HEK293 (cell line): ENCODE data around the gene DDX46.

Source experiments
- CTCF ChIA-PET: fragments of 350-600 bp; formaldehyde crosslinking; extraction: SDS; loops from one replicate; lab custom pipeline; 2021; ENCODE audit warnings: antibody characterized with exemption; lab: Yijun Ruan, JAX
- POLR2A ChIA-PET: fragments of 300-600 bp; formaldehyde crosslinking; extraction: SDS; loops from one replicate; lab custom pipeline; 2020; ENCODE audit warnings: antibody characterized with exemption, inconsistent platforms; lab: Yijun Ruan, JAX
- H3K27ac ChIP-seq: fragments of 200-500 bp; sonication (Bioruptor generic); 2 replicates; pipeline ENCODE4 v1.5.1; 2014; ENCODE audit warnings: low read depth, low read length, control low read depth, inconsistent platforms; ENCODE audit errors: extremely low read depth
- H3K36me3 ChIP-seq, 2 experiments: fragments of 200-500 bp in 1 of 2; sonication (Bioruptor generic) in 1 of 2; 1 replicate in 1 of 2; 2 replicates in 1 of 2; pipeline ENCODE4 v1.5.1; 2014 to 2017; ENCODE audit warnings: inconsistent platforms in 2 of 2, low read length in 2 of 2; ENCODE audit not compliant: control insufficient read depth in 2 of 2, insufficient read depth in 1 of 2
- H3K4me1 ChIP-seq: fragments of 200-500 bp; sonication (Bioruptor generic); 2 replicates; pipeline ENCODE4 v1.5.1; 2014; ENCODE audit warnings: mild to moderate bottlenecking, low read length, inconsistent platforms; ENCODE audit not compliant: control insufficient read depth, insufficient read depth
- H3K4me3 ChIP-seq: 2 replicates; pipeline ENCODE4 v1.5.1; 2011; ENCODE audit warnings: low read depth, mild to moderate bottlenecking, control low read depth, low read length, moderate library complexity
- H3K9me3 ChIP-seq: fragments of 200-500 bp; sonication (Bioruptor generic); 2 replicates; pipeline ENCODE4 v1.5.1; 2014; ENCODE audit warnings: low read depth, low read length, inconsistent platforms; ENCODE audit not compliant: control insufficient read depth, insufficient read depth
- BCL11B ChIP-seq: fragments of 450-650 bp; formaldehyde crosslinking; IDR thresholded peaks from 2 replicates; pipeline ENCODE4 v1.5.1; 2016; ENCODE audit warnings: low read depth, missing biosample characterization, missing genetic modification characterization
- EGR2 ChIP-seq: fragments of 450-650 bp; formaldehyde crosslinking; IDR thresholded peaks from 2 replicates; pipeline ENCODE4 v1.5.1; 2016; ENCODE audit warnings: low read depth, missing biosample characterization, missing genetic modification characterization
- GLI2 ChIP-seq: fragments of 450-650 bp; formaldehyde crosslinking; IDR thresholded peaks from 2 replicates; pipeline ENCODE4; 2017; ENCODE audit warnings: missing biosample characterization, missing genetic modification characterization, low read depth, borderline replicate concordance
- HIC1 ChIP-seq: fragments of 450-650 bp; formaldehyde crosslinking; IDR thresholded peaks from 2 replicates; pipeline ENCODE4 v1.5.1; 2016; ENCODE audit warnings: missing biosample characterization, missing genetic modification characterization
- IKZF3 ChIP-seq: fragments of 450-650 bp; IDR thresholded peaks from 2 replicates; pipeline ENCODE4 v1.5.0; 2018; ENCODE audit warnings: missing biosample characterization, mild to moderate bottlenecking, missing genetic modification characterization, moderate library complexity
- KLF1 ChIP-seq: fragments of 450-650 bp; formaldehyde crosslinking; IDR thresholded peaks from 2 replicates; pipeline ENCODE4 v1.5.1; 2016; ENCODE audit warnings: missing biosample characterization, missing genetic modification characterization
- REPIN1 ChIP-seq: fragments of 450-650 bp; formaldehyde crosslinking; IDR thresholded peaks from 2 replicates; pipeline ENCODE4 v1.5.1; 2017; ENCODE audit warnings: missing biosample characterization, missing genetic modification characterization, low read depth
- YY1 ChIP-seq: fragments of 450-650 bp; formaldehyde crosslinking; IDR thresholded peaks from 2 replicates; pipeline ENCODE4 v1.5.1; 2018; ENCODE audit warnings: missing biosample characterization, missing genetic modification characterization
- ZBTB21 ChIP-seq: fragments of 450-650 bp; formaldehyde crosslinking; IDR thresholded peaks from 2 replicates; pipeline ENCODE4 v1.5.1; 2017; ENCODE audit warnings: missing biosample characterization, missing genetic modification characterization
- ZFP69B ChIP-seq: fragments of 450-650 bp; formaldehyde crosslinking; IDR thresholded peaks from 2 replicates; pipeline ENCODE4 v1.5.1; 2016; ENCODE audit warnings: missing biosample characterization, missing genetic modification characterization
- ZNF16 ChIP-seq: fragments of 450-650 bp; formaldehyde crosslinking; IDR thresholded peaks from 2 replicates; pipeline ENCODE4 v1.5.1; 2016; ENCODE audit warnings: low read depth, missing biosample characterization, missing genetic modification characterization
- ZNF302 ChIP-seq: fragments of 450-650 bp; formaldehyde crosslinking; IDR thresholded peaks from 2 replicates; pipeline ENCODE4 v1.5.1; 2016; ENCODE audit warnings: missing biosample characterization, missing genetic modification characterization, low read depth
- ZNF391 ChIP-seq: fragments of 450-650 bp; formaldehyde crosslinking; IDR thresholded peaks from 2 replicates; pipeline ENCODE4 v1.5.1; 2016; ENCODE audit warnings: low read depth, missing biosample characterization, missing genetic modification characterization, borderline replicate concordance
- ZNF404 ChIP-seq: fragments of 450-650 bp; formaldehyde crosslinking; IDR thresholded peaks from 2 replicates; pipeline ENCODE4 v1.5.1; 2017; ENCODE audit warnings: missing biosample characterization, missing genetic modification characterization
- ZNF423 ChIP-seq: fragments of 450-650 bp; formaldehyde crosslinking; IDR thresholded peaks from 2 replicates; pipeline ENCODE4 v1.5.1; 2016; ENCODE audit warnings: missing biosample characterization, missing genetic modification characterization
- ZNF48 ChIP-seq: fragments of 450-650 bp; formaldehyde crosslinking; IDR thresholded peaks from 2 replicates; pipeline ENCODE4 v1.5.1; 2016; ENCODE audit warnings: missing biosample characterization, missing genetic modification characterization
- ZNF521 ChIP-seq: fragments of 450-650 bp; formaldehyde crosslinking; IDR thresholded peaks from 2 replicates; pipeline ENCODE4 v1.5.1; 2017; ENCODE audit warnings: missing biosample characterization, mild to moderate bottlenecking, missing genetic modification characterization
- ZNF530 ChIP-seq: fragments of 450-650 bp; formaldehyde crosslinking; IDR thresholded peaks from 2 replicates; pipeline ENCODE4 v1.5.1; 2016; ENCODE audit warnings: low read depth, missing biosample characterization, missing genetic modification characterization
- ZNF555 ChIP-seq: fragments of 450-650 bp; formaldehyde crosslinking; conservative IDR thresholded peaks from 2 replicates; pipeline ENCODE4 v1.5.1; 2017; ENCODE audit warnings: missing biosample characterization, mild to moderate bottlenecking, missing genetic modification characterization, inconsistent platforms
- ZNF585B ChIP-seq: fragments of 450-650 bp; formaldehyde crosslinking; IDR thresholded peaks from 2 replicates; pipeline ENCODE4 v1.5.1; 2016; ENCODE audit warnings: missing biosample characterization, missing genetic modification characterization
- ZNF621 ChIP-seq: fragments of 450-650 bp; formaldehyde crosslinking; IDR thresholded peaks from 2 replicates; pipeline ENCODE4 v1.5.1; 2017; ENCODE audit warnings: missing biosample characterization, missing genetic modification characterization
- ZNF624 ChIP-seq: fragments of 450-650 bp; formaldehyde crosslinking; IDR thresholded peaks from 2 replicates; pipeline ENCODE4 v1.5.1; 2017; ENCODE audit warnings: missing biosample characterization, missing genetic modification characterization
- ZNF629 ChIP-seq: fragments of 450-650 bp; formaldehyde crosslinking; IDR thresholded peaks from 2 replicates; pipeline ENCODE4 v1.5.1; 2017; ENCODE audit warnings: missing biosample characterization, missing genetic modification characterization
- ZNF639 ChIP-seq: fragments of 450-650 bp; formaldehyde crosslinking; IDR thresholded peaks from 2 replicates; pipeline ENCODE4 v1.5.1; 2016; ENCODE audit warnings: missing biosample characterization, missing genetic modification characterization
- ZNF76 ChIP-seq: fragments of 450-650 bp; formaldehyde crosslinking; IDR thresholded peaks from 2 replicates; pipeline ENCODE4; 2016; ENCODE audit warnings: low read depth, missing biosample characterization, missing genetic modification characterization, borderline replicate concordance
- ZNF830 ChIP-seq: fragments of 450-650 bp; IDR thresholded peaks from 2 replicates; pipeline ENCODE4 v1.5.0; 2018; ENCODE audit warnings: missing biosample characterization, missing genetic modification characterization, low read depth, mild to moderate bottlenecking, moderate library complexity
- TF ChIP-seq, protein P1 (sequence below): fragments of 450-650 bp; formaldehyde crosslinking; IDR thresholded peaks from 2 replicates; pipeline ENCODE4 v1.5.1; 2016; ENCODE audit warnings: missing biosample characterization, missing genetic modification characterization
- TF ChIP-seq, protein P2 (sequence below): fragments of 450-650 bp; formaldehyde crosslinking; IDR thresholded peaks from 2 replicates; pipeline ENCODE4 v1.5.1; 2016; ENCODE audit warnings: missing biosample characterization, missing genetic modification characterization

DDX46 gene

DNA sequence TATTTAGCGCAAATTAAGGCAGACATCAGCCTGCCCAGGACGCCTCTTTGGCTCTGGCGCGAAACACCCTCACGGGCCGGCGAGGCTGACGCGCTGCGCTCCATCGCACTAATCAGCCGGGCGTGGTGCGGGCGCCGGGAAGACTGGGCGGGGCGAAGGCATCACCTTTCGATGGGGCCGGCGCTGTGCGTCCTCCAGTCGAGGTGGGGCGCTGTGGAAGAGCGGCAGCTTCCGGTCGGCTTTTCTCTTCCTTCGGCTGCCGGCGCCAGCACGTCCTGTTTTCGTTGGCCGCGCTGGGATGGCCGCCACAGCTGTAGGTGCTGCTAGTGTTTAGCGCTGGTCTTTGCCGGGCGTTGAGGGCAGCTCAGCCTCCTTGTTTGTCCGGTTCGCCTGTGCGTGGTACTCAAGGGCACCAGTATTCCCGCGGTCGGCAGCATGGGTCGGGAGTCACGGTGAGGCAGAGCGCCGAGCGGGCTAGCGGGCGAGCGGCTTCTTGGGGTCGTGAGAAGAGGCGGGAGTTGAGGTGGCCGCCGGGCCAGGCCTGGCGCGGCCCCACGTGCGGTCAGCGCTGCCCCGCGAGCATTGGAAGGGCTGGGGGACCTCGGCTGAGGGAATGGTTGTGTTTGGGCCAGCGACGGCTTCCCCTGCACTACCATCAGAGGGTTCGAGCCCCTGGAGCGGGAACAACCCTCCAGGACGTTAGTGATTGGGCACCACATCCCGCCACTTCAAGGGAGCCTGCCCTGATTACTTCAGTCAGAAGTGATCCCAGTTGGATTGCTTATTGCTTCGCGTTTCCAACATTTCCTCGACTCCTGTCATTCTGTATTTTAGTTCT, at the start of gene DDX46:
Gene DDX46 (plus strand): TSS at position 276 of the 838 bp plus-strand sequence. CDS start 160 bp downstream, at position 436.
- CTCF ChIA-PET, result interaction anchor here (0.5 to 2.5 kb wide), 9 partner anchors 15 to 181 kb away, joined by 3 to 15 read pairs (median 5); partner anchors contain the start of genes C5orf24, CAMLG and PCBD2
- TF ChIP-seq ZNF391 (tag by site-specific recombination) (peak; percentile 82), ZNF302 (no peak), ZNF404 (tag by site-specific recombination) (no peak), GLI2 (no peak), ZNF530 (tag by site-specific recombination) (no peak), ZNF48 (tag by site-specific recombination) (no peak), EGR2 (tag by site-specific recombination) (no peak), YY1 (tag by site-specific recombination) (peak; percentile 95), REPIN1 (tag by site-specific recombination) (peak; percentile 15; the same call in 1 of the 2 replicates), ZNF629 (peak; percentile 92), ZNF624 (tag by site-specific recombination) (no peak), ZNF639 (tag by site-specific recombination) (peak; percentile 94; the same call in 1 of the 2 replicates), ZNF16 (no peak), ZNF76 (peak; percentile 86), ZNF830 (tag by site-specific recombination) (no peak), ZNF621 (no peak), ZNF585B (tag by site-specific recombination) (no peak), ZFP69B (tag by site-specific recombination) (peak; percentile 79), HIC1 (no peak; the same call in 1 of the 2 replicates), KLF1 (tag by site-specific recombination) (peak; percentile 82), ZNF423 (tag by site-specific recombination) (no peak; the same call in 1 of the 2 replicates), ZBTB21 (0 out of 2 replicates have a peak, but pooled peaks have one; percentile 30), IKZF3 (tag by site-specific recombination) (0 out of 2 replicates have a peak, but pooled peaks have one; percentile 20), BCL11B (tag by site-specific recombination) (peak; percentile 13; the same call in 1 of the 2 replicates), ZNF521 (tag by site-specific recombination) (no peak), ZNF555 (tag by site-specific recombination) (no peak)
- TF ChIP-seq, protein P1, sequence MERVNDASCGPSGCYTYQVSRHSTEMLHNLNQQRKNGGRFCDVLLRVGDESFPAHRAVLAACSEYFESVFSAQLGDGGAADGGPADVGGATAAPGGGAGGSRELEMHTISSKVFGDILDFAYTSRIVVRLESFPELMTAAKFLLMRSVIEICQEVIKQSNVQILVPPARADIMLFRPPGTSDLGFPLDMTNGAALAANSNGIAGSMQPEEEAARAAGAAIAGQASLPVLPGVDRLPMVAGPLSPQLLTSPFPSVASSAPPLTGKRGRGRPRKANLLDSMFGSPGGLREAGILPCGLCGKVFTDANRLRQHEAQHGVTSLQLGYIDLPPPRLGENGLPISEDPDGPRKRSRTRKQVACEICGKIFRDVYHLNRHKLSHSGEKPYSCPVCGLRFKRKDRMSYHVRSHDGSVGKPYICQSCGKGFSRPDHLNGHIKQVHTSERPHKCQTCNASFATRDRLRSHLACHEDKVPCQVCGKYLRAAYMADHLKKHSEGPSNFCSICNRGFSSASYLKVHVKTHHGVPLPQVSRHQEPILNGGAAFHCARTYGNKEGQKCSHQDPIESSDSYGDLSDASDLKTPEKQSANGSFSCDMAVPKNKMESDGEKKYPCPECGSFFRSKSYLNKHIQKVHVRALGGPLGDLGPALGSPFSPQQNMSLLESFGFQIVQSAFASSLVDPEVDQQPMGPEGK, result peak; percentile 57; the same call in 1 of the 2 replicates
- TF ChIP-seq, protein P2, sequence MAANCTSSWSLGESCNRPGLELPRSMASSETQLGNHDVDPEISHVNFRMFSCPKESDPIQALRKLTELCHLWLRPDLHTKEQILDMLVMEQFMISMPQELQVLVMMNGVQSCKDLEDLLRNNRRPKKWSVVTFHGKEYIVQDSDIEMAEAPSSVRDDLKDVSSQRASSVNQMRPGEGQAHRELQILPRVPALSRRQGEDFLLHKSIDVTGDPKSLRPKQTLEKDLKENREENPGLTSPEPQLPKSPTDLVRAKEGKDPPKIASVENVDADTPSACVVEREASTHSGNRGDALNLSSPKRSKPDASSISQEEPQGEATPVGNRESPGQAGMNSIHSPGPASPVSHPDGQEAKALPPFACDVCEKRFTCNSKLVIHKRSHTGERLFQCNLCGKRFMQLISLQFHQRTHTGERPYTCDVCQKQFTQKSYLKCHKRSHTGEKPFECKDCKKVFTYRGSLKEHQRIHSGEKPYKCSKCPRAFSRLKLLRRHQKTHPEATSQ (tag by site-specific recombination), result no peak

More for the DNA sequence above, at the start of gene DDX46:
- POLR2A ChIA-PET, result interaction anchor here (0.6 to 4.4 kb wide), 11 partner anchors 10 to 666 kb away, joined by 3 to 25 read pairs (median 4); partner anchors contain the start of genes C5orf24 and CAMLG
- H3K4me3 ChIP-seq, result peak within 1 kb of the TSS; percentile 97
- no peaks in the 10 kb centered on the region for H3K9me3 ChIP-seq
- peaks cover 7 to 19% of the 10 kb centered on the region in 2 experiments for H3K36me3 ChIP-seq
- peak within 1 kb of the TSS; percentile 51; the same call in 1 of the 2 replicates for H3K27ac ChIP-seq
- H3K4me1 ChIP-seq, result 0 out of 2 replicates have a peak, but pooled peaks cover 5% of the 10 kb centered on the region
